Kidney (tissue), 14 donors: ENCODE data around the gene SNAP25. TPM values are rescaled to one million over a fixed set of nuclear protein-coding genes. Genes with fewer than 3 reads are reported as not detected.

Experiments used
- DNase-seq, 5 donors: peaks; one replicate each; pipeline ENCODE4 v3.0.0-alpha.2; 2013 to 2020
- FAIRE-seq: peaks from 2 replicates; lab custom pipeline; 2012; peaks lifted over from hg19 to GRCh38; lab: Jason Lieb, UNC
- H3K27ac ChIP-seq, 2 donors: one replicate each; pipeline ENCODE4 v1.7.0; 2013; ENCODE audit warnings: low read depth in 2 of 2, low read length in 2 of 2, inconsistent platforms in 1 of 2
- H3K27me3 ChIP-seq: one replicate; pipeline ENCODE4 v1.7.1; 2013; ENCODE audit warnings: low read length, inconsistent platforms; ENCODE audit not compliant: control insufficient read depth, insufficient read depth
- H3K36me3 ChIP-seq, 3 donors: one replicate each; pipeline versions ENCODE4 v1.7.0 to v1.7.1; 2013; ENCODE audit warnings: low read length in 3 of 3, control low read depth in 1 of 3, inconsistent platforms in 1 of 3; ENCODE audit not compliant: insufficient read depth in 3 of 3, control insufficient read depth in 2 of 3
- H3K4me1 ChIP-seq, 3 donors: one replicate each; pipeline versions ENCODE4 v1.7.0 to v1.7.1; 2013; ENCODE audit warnings: low read length in 3 of 3, inconsistent platforms in 1 of 3, low read depth in 1 of 3; ENCODE audit not compliant: control insufficient read depth in 2 of 3, insufficient read depth in 2 of 3
- H3K4me3 ChIP-seq, 3 donors: one replicate each; pipeline versions ENCODE4 v1.7.0 to v1.8.1; 2013; ENCODE audit warnings: low read length in 3 of 3, control low read depth in 1 of 3, inconsistent platforms in 1 of 3
- H3K9ac ChIP-seq, 3 donors: one replicate each; pipeline versions ENCODE4 v1.7.0 to v1.7.1; 2013; ENCODE audit warnings: low read length in 3 of 3, control low read depth in 1 of 3, inconsistent platforms in 1 of 3
- H3K9me3 ChIP-seq, 3 donors: one replicate each; pipeline versions ENCODE4 v1.7.0 to v1.7.1; 2013; ENCODE audit warnings: low read length in 3 of 3, control low read depth in 1 of 3, inconsistent platforms in 1 of 3; ENCODE audit not compliant: control insufficient read depth in 2 of 3, insufficient read depth in 1 of 3
- intact Hi-C: fragments of 100-400 bp; cut with DNase I; formaldehyde crosslinking; loops from one replicate; pipeline ENCODE4 v1.11.1; 2022
- polyA plus RNA-seq: library from polyadenylated mRNA; stranded (reverse); fragments of 350-450 nt; fragmentation: Illumina TruSeq; extraction: RNeasy Lipid Tissue Mini Kit (QIAGEN cat#74804); gene quantifications from one replicate; pipeline ENCODE4 v1.2.3, GENCODE V29; 2014; ENCODE audit warnings: low read depth, low replicate concordance; ENCODE audit not compliant: insufficient read depth
- total RNA-seq: library from RNA; stranded (reverse); fragmentation: NEBNext Ultra II Directional; extraction: Animal tissue kit (Norgen Biotek cat#: 25700); gene quantifications from one replicate; pipeline ENCODE4 v1.2.1, GENCODE V29; 2021
- TF ChIP-seq, protein P1 (sequence below): IDR thresholded peaks from 3 replicates; pipeline ENCODE4 v1.5.1; 2012; ENCODE audit warnings: mild to moderate bottlenecking, moderate library complexity, borderline replicate concordance; ENCODE audit not compliant: insufficient read depth; ENCODE audit errors: extremely low read depth
- donor health status: control.
- donor health status: control.
- donor health status: control.
- donor health status: control.
- donor health status: control.
- donor health status: DM: yes; HTN: yes; CAD: no.
- donor health status: Normal renal cell carcinoma (clear cell type).

SNAP25 gene
- total and polyA plus RNA-seq, 2 donors from 2014 or later = 1.4 to 6.2 TPM

DNA sequence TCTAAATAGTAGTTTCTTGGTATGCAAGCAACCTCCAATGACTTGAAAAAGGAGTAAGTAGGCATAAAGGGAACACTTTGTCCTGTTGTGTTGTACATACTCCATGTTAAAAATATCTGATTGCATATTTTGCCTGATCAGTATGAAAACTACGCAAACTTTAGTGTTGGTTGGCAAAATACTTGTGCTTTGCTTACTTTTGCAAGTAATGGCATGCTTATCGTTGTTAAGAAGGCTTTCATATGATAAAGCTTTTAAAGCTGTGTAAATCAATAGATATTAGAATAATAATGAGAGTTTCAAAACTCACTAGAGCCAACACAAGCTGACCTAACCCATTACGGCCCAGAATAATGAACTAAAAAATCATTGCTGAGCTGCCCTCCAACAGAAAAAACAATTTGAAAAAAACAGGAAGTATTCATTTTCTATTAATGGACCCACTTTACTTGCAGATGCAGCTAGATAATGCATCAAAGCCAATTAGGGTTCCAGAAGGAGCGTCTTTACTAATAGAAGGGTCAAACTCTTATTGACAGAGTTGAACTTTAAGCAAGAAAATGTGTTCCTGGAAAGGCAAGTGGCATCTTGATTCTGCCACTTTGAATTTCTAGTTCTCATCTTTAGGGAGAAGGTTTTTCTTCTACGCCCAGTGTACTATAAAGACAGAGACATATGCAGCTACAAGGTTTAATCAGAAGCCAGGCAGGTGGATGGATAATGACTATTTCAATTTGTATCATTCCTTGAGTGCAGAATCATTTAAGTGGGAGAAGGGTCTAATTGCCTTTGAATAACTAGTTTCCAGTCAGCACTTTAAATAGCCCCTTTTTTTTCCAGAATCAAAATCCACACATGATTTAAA is 82.2 kb downstream of the SNAP25 start:
- Histone ChIP-seq H3K36me3 (no peaks in the 10 kb centered on the region), H3K27me3 (no peaks in the 10 kb centered on the region), H3K9ac (no peak overlapping the region), H3K9me3 (no peaks in the 10 kb centered on the region), H3K4me1 (no peaks in the 10 kb centered on the region), H3K4me3 (no peak overlapping the region), H3K27ac (no peak overlapping the region)
- intact Hi-C loops = no loop called here
- DNase-seq = no peak
- FAIRE-seq = no peak
- TF ChIP-seq, protein P1, sequence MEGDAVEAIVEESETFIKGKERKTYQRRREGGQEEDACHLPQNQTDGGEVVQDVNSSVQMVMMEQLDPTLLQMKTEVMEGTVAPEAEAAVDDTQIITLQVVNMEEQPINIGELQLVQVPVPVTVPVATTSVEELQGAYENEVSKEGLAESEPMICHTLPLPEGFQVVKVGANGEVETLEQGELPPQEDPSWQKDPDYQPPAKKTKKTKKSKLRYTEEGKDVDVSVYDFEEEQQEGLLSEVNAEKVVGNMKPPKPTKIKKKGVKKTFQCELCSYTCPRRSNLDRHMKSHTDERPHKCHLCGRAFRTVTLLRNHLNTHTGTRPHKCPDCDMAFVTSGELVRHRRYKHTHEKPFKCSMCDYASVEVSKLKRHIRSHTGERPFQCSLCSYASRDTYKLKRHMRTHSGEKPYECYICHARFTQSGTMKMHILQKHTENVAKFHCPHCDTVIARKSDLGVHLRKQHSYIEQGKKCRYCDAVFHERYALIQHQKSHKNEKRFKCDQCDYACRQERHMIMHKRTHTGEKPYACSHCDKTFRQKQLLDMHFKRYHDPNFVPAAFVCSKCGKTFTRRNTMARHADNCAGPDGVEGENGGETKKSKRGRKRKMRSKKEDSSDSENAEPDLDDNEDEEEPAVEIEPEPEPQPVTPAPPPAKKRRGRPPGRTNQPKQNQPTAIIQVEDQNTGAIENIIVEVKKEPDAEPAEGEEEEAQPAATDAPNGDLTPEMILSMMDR = no peak

DNA sequence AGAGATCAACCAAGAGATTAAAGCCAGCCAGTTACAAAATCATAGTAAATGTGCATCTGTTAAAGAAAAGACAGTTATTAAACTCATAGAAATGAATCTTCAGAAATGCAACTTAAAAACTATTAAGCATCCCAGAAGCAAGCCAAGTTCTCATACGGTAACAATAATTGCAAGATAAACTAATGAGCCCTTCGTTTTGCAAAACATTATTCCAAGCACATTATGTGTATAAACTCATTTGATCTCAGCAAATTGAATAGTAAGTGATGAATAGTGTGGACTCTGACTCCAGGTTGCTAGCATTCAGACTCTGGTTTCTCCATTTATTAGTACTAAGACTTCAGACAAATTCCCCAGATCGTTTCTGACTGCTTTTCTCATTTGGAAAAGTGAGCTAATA is 85.2 kb downstream of the SNAP25 start:
- TF ChIP-seq, protein P1 = no peak
- no peaks in the 10 kb centered on the region for H3K4me1 ChIP-seq
- DNase-seq (no peak), FAIRE-seq (no peak)
- no peaks in the 10 kb centered on the region for H3K9me3 ChIP-seq
- H3K27me3 ChIP-seq = no peaks in the 10 kb centered on the region
- H3K9ac ChIP-seq = no peak overlapping the region
- H3K27ac ChIP-seq = no peak overlapping the region
- intact Hi-C loops = no loop called here
- no peak overlapping the region for H3K4me3 ChIP-seq
- peaks cover 0 to 2% (median 0%) of the 10 kb centered on the region in 3 donors for H3K36me3 ChIP-seq

DNA sequence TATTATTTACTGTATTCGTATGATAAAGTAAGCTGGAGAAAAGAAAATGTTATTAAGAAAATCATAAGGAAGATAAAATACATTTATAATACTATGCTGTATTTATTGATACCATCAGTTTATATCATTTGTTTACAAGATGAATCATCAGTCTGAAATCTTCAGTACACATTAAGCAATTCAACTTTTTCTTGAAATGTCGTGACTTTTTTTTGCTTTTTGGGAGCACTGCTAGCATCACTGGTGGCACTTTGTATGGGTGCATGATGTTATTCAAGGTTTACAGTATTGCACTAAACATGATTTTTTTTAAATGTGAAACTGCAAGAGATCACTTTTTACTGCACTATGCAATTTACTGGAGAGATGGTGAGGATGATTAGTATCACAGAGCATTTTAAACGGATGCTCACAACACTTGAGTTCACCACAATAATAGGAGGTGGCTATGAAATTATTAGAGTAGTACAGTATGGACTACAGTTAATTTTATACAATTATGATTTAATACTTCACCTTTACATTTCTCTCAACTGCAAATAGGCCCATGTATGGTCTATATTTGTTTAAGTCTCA is 85.9 kb downstream of the SNAP25 start:
- no peak for FAIRE-seq
- Histone ChIP-seq H3K27me3 (no peaks in the 10 kb centered on the region), H3K9ac (no peak overlapping the region), H3K27ac (no peak overlapping the region), H3K4me3 (no peak overlapping the region), H3K36me3 (peaks cover 0 to 2% (median 0%) of the 10 kb centered on the region in 3 donors), H3K4me1 (no peaks in the 10 kb centered on the region), H3K9me3 (no peaks in the 10 kb centered on the region)
- TF ChIP-seq, protein P1 = no peak
- DNase-seq = no peak
- intact Hi-C loops = no loop called here
